ENCODE results near the gene VPS50.
"Not testable (repeated sequence)": the region's sequence is repeated elsewhere in the genome, so short reads cannot be mapped to it uniquely, and the experiment has no call there.

The VPS50 gene

DNA sequence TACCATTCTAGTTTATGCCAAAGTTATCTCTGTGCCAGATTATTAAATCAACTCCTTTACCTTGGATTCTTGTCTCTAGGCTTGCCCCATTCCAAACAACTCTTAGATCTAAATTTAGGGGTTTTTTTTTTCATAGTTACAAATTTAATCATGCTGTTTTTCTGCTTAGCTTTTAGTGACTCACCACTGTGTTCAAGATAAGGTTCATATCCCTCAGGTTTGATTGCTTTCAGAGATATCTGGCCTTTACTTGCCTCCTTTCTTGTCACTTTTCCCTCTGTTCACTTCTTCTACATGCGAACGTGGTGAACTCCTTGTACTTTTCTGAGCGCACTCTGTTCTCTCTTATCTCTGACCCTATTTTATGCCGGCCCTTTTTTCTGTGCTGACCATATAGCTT lies 78.2 kb downstream of the VPS50 start:
- Histone ChIP-seq H3K4me3 (ENCODE audit: low read depth, low read length) (no peak overlapping the region), H3K36me3 (ENCODE audit: control insufficient read depth, insufficient read depth, low read length) (no peaks in the 10 kb centered on the region), H3K27me3 (ENCODE audit: control insufficient read depth, insufficient read depth, low read length) (no peaks in the 10 kb centered on the region)

DNA sequence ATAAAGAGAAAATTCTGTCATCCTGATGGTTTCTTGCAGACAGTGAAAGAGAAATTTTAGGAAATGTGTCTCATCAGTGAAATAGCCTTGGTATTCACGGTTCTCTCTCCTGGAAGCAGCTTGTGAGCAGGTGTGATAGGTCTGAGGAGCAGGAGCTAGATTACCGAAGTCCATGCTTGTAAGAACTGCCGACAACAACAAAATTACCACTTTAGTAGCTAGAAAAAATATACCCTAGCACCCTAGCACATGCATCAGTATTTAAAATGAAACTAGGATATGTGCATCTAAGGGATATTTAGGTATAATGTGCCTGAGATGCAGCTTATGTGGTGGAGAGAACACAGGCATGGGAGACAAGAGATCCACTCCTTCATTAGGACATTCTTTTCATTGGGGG lies 82.3 kb downstream of the VPS50 start:
- H3K4me1 ChIP-seq (ENCODE audit: control insufficient read depth, insufficient read depth, low read length): no peaks in the 10 kb centered on the region
- no peak overlapping the region for H3K9ac ChIP-seq (ENCODE audit: low read depth, low read length)
- H3K9me3 ChIP-seq (ENCODE audit: control insufficient read depth, insufficient read depth, low read length): no peaks in the 10 kb centered on the region
- no peak overlapping the region for H3K4me3 ChIP-seq (ENCODE audit: low read depth, low read length)
- no peaks in the 10 kb centered on the region for H3K27me3 ChIP-seq (ENCODE audit: control insufficient read depth, insufficient read depth, low read length)
- H3K36me3 ChIP-seq (ENCODE audit: control insufficient read depth, insufficient read depth, low read length): no peaks in the 10 kb centered on the region

More for the DNA sequence above, 78.2 kb downstream of the VPS50 start:
- Histone ChIP-seq H3K9me3 (ENCODE audit: control insufficient read depth, insufficient read depth, low read length) (no peaks in the 10 kb centered on the region), H3K4me1 (ENCODE audit: control insufficient read depth, insufficient read depth, low read length) (no peaks in the 10 kb centered on the region), H3K9ac (ENCODE audit: low read depth, low read length) (no peak overlapping the region)

DNA sequence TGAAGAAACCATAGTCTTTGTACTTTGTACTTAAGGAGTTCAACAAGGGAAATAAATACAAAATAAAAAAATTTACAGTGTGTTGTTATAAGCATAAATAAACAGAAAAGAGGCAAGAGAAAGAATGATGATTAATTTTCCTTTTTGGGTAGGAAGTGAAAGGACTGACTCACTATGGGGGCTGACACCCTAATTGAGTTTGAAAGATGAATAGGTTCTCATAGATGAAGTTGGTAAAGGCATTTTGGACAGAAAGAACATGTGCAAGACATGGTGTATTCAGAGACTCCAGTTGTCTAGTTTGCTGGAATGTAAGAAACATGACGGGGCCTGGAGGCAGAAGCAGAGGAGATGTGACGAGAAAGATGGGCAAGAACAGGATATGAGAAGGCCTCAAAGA lies 83.7 kb downstream of the VPS50 start:
- H3K4me3 ChIP-seq (ENCODE audit: low read depth, low read length): no peak overlapping the region
- no peaks in the 10 kb centered on the region for H3K9me3 ChIP-seq (ENCODE audit: control insufficient read depth, insufficient read depth, low read length)
- no peaks in the 10 kb centered on the region for H3K4me1 ChIP-seq (ENCODE audit: control insufficient read depth, insufficient read depth, low read length)
- H3K36me3 ChIP-seq (ENCODE audit: control insufficient read depth, insufficient read depth, low read length): no peaks in the 10 kb centered on the region
- H3K9ac ChIP-seq (ENCODE audit: low read depth, low read length): no peak overlapping the region
- H3K27me3 ChIP-seq (ENCODE audit: control insufficient read depth, insufficient read depth, low read length): no peaks in the 10 kb centered on the region

DNA sequence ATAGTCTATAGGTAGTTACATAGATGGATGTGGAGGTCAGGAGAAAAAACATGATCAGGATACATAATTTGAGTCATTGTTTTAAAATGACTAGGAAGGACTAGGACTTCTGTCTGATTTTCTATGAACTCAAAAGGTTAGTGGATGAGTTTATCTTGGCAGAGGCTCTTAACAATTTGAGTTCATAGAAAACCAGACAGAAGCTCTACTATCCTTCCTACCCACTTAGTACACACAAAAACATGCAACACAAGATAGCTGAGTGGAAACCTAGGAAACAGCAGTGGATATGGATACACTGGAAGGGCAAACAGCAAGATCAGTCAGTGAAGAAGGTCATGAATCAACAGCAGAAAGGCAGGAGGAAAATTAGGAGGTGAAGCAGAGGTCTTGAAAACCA lies 84.6 kb downstream of the VPS50 start:
- Histone ChIP-seq H3K9ac (ENCODE audit: low read depth, low read length) (no peak overlapping the region), H3K36me3 (ENCODE audit: control insufficient read depth, insufficient read depth, low read length) (no peaks in the 10 kb centered on the region), H3K4me1 (ENCODE audit: control insufficient read depth, insufficient read depth, low read length) (no peaks in the 10 kb centered on the region), H3K27me3 (ENCODE audit: control insufficient read depth, insufficient read depth, low read length) (no peaks in the 10 kb centered on the region), H3K4me3 (ENCODE audit: low read depth, low read length) (no peak overlapping the region), H3K9me3 (ENCODE audit: control insufficient read depth, insufficient read depth, low read length) (no peaks in the 10 kb centered on the region)

DNA sequence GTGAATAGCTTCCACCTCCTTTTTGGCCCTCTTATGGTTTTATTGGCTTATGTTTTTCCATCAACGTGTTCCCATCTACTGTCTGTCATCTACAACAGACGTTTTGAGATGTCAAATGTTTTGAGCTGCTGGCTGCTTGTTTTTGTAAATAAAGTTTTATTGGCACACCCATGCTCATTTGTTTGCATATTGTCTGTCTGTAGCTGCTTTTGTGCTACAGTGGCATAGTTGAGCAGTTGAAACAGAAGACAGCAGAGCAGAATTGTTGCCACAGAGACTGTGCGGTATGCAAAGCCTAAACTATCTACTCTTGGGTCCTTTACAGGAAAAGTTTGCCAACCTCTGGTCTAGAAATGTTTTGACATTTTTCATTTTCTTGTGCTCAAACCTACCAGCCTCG lies 88.7 kb downstream of the VPS50 start:
- Histone ChIP-seq H3K36me3 (ENCODE audit: control insufficient read depth, insufficient read depth, low read length) (no peaks in the 10 kb centered on the region), H3K4me3 (ENCODE audit: low read depth, low read length) (no peak overlapping the region), H3K9me3 (ENCODE audit: control insufficient read depth, insufficient read depth, low read length) (no peaks in the 10 kb centered on the region), H3K9ac (ENCODE audit: low read depth, low read length) (no peak overlapping the region), H3K4me1 (ENCODE audit: control insufficient read depth, insufficient read depth, low read length) (no peaks in the 10 kb centered on the region), H3K27me3 (ENCODE audit: control insufficient read depth, insufficient read depth, low read length) (no peaks in the 10 kb centered on the region)

DNA sequence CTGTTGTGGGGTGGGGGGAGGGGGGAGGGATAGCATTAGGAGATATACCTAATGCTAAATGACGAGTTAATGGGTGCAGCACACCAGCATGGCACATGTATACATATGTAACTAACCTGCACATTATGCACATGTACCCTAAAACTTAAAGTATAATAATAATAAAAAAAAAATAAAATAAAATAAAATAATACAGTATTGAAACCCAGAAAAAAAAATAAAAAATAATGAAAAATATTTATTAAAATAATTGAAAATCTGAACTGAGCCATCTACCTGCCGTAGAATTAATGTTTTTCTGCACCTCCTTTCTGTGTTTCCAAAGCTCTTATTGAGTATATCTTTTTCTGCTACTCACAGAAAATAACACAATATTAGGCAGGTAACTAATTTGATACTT lies 94.1 kb downstream of the VPS50 start:
- not testable (repeated sequence) for H3K27me3 ChIP-seq (ENCODE audit: control insufficient read depth, insufficient read depth, low read length); H3K4me1 ChIP-seq (ENCODE audit: control insufficient read depth, insufficient read depth, low read length)

DNA sequence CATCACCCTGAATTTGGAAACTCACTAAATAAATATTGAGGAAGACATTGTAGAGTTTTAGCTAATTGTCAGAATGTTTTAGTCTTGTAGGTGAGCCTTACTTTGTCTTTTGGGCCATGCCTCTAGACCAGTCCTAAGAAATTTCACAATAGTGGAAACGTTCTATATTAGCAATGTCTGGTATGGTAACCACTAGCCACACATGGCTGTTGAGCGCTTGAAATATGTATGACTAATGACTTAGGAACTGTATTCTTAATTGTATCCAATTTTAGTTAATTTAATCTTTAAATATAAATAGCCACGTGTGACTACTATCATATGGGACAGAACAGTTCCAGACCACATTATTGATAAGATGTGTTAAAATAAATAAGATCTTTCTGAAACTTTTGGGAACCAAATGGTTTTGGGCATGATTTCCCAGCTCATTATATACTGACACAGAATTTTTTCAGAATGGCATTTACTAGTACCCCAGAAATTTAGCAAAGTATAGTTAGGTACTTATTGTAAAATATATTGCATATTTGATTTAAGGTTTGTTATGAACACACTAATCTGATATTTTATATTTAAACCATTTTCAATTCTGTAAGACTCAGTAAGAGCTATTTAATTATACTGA lies 95.0 kb downstream of the VPS50 start:
- Histone ChIP-seq H3K36me3 (ENCODE audit: control insufficient read depth, insufficient read depth, low read length) (no peaks in the 10 kb centered on the region), H3K9ac (ENCODE audit: low read depth, low read length) (no peak overlapping the region), H3K4me3 (ENCODE audit: low read depth, low read length) (no peak overlapping the region), H3K4me1 (ENCODE audit: control insufficient read depth, insufficient read depth, low read length) (no peaks in the 10 kb centered on the region), H3K9me3 (ENCODE audit: control insufficient read depth, insufficient read depth, low read length) (no peaks in the 10 kb centered on the region), H3K27me3 (ENCODE audit: control insufficient read depth, insufficient read depth, low read length) (no peaks in the 10 kb centered on the region)

More for the DNA sequence above, 94.1 kb downstream of the VPS50 start:
- not testable (repeated sequence) for H3K9me3 ChIP-seq (ENCODE audit: control insufficient read depth, insufficient read depth, low read length); H3K4me3 ChIP-seq (ENCODE audit: low read depth, low read length); H3K36me3 ChIP-seq (ENCODE audit: control insufficient read depth, insufficient read depth, low read length); H3K9ac ChIP-seq (ENCODE audit: low read depth, low read length)

DNA sequence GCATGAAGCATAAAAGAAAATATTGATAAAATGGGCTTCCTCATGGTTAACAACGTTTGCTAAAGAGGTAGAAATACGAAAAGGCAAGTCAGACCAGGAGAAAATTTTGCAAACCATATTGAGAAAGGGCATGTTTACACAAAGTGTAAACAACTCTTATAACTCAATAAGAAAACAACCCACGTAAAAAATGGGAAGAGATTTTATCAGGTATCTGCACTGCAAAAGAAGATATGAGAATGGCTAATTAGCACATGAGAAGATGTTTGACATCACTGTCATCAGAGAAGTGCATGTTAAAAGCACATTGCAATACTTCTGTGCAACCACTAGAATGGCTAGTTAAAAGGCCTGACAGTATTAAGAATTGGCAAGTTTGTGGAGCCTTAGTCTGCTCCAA lies 99.5 kb downstream of the VPS50 start:
- no peaks in the 10 kb centered on the region for H3K36me3 ChIP-seq (ENCODE audit: control insufficient read depth, insufficient read depth, low read length)
- no peaks in the 10 kb centered on the region for H3K9me3 ChIP-seq (ENCODE audit: control insufficient read depth, insufficient read depth, low read length)
- no peak overlapping the region for H3K9ac ChIP-seq (ENCODE audit: low read depth, low read length)
- no peak overlapping the region for H3K4me3 ChIP-seq (ENCODE audit: low read depth, low read length)
- no peaks in the 10 kb centered on the region for H3K27me3 ChIP-seq (ENCODE audit: control insufficient read depth, insufficient read depth, low read length)
- no peaks in the 10 kb centered on the region for H3K4me1 ChIP-seq (ENCODE audit: control insufficient read depth, insufficient read depth, low read length)

DNA sequence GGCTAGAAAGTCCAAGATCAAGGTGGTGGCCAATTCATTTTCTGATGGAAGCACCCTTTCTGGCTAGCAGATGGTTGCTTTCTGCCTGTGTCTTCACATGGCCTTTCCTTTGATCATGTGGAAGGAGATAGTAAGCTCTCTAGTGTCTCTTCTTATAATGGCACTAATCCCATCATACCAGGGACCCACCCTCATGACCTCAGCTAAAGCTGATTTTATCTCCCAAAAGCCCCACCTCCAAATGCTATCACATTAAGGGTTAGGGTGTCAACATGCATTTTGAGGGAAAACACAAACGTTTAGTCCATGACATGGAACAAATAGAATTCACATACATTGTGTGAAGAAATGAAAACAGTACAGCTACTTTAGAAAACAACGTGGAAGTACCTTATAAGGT lies 100.0 kb downstream of the VPS50 start:
- H3K4me3 ChIP-seq (ENCODE audit: low read depth, low read length): no peak overlapping the region

DNA sequence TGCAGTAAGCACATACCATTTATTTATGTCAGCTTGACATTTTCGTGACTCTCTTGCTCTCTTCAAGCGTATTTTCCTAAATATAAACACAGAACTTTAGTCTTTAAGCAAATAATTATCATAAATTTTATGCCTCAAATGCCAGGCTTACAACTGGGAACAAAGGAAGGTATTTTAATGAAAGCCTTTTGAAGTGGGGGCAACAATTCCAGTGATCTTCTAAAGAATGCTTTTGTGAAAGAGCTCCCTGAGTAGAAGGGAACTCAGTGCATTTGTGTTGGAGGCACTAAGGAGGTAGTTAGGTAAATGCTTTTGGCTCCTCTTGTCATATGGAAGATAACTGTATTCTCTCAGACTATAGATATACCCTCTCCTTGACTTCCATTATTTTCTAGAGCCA lies 104.9 kb downstream of the VPS50 start:
- no peaks in the 10 kb centered on the region for H3K27me3 ChIP-seq (ENCODE audit: control insufficient read depth, insufficient read depth, low read length)
- peaks cover 3% of the 10 kb centered on the region for H3K36me3 ChIP-seq (ENCODE audit: control insufficient read depth, insufficient read depth, low read length)
- H3K4me3 ChIP-seq (ENCODE audit: low read depth, low read length): no peak overlapping the region
- H3K9ac ChIP-seq (ENCODE audit: low read depth, low read length): no peak overlapping the region
- H3K9me3 ChIP-seq (ENCODE audit: control insufficient read depth, insufficient read depth, low read length): no peaks in the 10 kb centered on the region
- peaks cover 4% of the 10 kb centered on the region for H3K4me1 ChIP-seq (ENCODE audit: control insufficient read depth, insufficient read depth, low read length)

More for the DNA sequence above, 100.0 kb downstream of the VPS50 start:
- Histone ChIP-seq H3K9ac (ENCODE audit: low read depth, low read length) (no peak overlapping the region), H3K36me3 (ENCODE audit: control insufficient read depth, insufficient read depth, low read length) (no peaks in the 10 kb centered on the region), H3K9me3 (ENCODE audit: control insufficient read depth, insufficient read depth, low read length) (no peaks in the 10 kb centered on the region), H3K27me3 (ENCODE audit: control insufficient read depth, insufficient read depth, low read length) (no peaks in the 10 kb centered on the region), H3K4me1 (ENCODE audit: control insufficient read depth, insufficient read depth, low read length) (no peaks in the 10 kb centered on the region)

DNA sequence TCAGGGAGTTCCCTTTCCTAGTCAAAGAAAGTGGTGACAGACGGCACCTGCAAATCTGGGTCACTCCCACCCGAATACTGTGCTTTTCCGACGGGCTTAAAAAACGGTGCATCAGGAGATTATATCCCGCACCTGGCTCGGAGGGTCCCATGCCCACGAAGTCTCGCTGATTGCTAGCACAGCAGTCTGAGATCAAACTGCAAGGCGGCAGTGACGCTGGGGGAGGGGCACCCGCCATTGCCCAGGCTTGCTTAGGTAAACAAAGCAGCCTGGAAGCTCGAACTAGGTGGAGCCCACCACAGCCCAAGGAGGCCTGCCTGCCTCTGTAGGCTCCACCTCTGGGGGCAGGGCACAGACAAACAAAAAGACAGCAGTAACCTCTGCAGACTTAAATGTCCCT lies 110.0 kb downstream of the VPS50 start:
- not testable (repeated sequence) for H3K9ac ChIP-seq (ENCODE audit: low read depth, low read length); H3K9me3 ChIP-seq (ENCODE audit: control insufficient read depth, insufficient read depth, low read length); H3K4me3 ChIP-seq (ENCODE audit: low read depth, low read length); H3K27me3 ChIP-seq (ENCODE audit: control insufficient read depth, insufficient read depth, low read length); H3K4me1 ChIP-seq (ENCODE audit: control insufficient read depth, insufficient read depth, low read length); H3K36me3 ChIP-seq (ENCODE audit: control insufficient read depth, insufficient read depth, low read length)

DNA sequence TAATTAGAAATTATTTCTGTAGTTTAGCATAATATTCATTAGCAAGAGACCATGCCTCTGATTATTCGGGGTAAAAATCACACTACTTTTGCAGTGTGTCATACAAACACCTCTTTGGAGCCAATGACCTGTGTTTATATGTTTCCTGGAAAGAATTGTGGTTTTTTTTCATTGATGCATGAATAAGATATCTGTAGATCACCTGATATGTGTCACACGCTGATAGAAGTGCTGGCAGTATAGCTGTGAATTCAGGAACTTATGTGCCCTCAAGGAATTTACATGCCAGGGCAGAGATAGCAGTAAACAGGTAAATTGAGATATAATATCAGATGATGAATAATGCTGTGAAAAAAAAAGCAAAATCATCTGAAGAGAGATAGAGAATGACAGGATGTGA lies 118.2 kb downstream of the VPS50 start:
- Histone ChIP-seq H3K9me3 (ENCODE audit: control insufficient read depth, insufficient read depth, low read length) (no peaks in the 10 kb centered on the region), H3K4me3 (ENCODE audit: low read depth, low read length) (no peak overlapping the region), H3K36me3 (ENCODE audit: control insufficient read depth, insufficient read depth, low read length) (no peaks in the 10 kb centered on the region), H3K27me3 (ENCODE audit: control insufficient read depth, insufficient read depth, low read length) (no peaks in the 10 kb centered on the region), H3K9ac (ENCODE audit: low read depth, low read length) (no peak overlapping the region), H3K4me1 (ENCODE audit: control insufficient read depth, insufficient read depth, low read length) (no peaks in the 10 kb centered on the region)
